Suprapubic skin (tissue), 4 donors: Measurements from ENCODE around the gene TMEM63A.

Experiments used
- POLR2A ChIP-seq, 2 donors: fragments of 450-650 bp; IDR thresholded peaks; one replicate each; pipeline ENCODE4 v1.6.1; 2017; ENCODE audit warnings: antibody characterized with exemption in 2 of 2, mild to moderate bottlenecking in 2 of 2, moderate library complexity in 2 of 2
- POLR2AphosphoS5 ChIP-seq, 3 donors: sonication (generic); formaldehyde crosslinking; IDR thresholded peaks; one replicate each; pipeline ENCODE4 v1.6.1; 2017; ENCODE audit warnings: antibody characterized with exemption in 3 of 3
- TF ChIP-seq, protein P1 (sequence below), 2 donors: fragments of 200-600 bp in 1 of 2; fragments of 450-650 bp in 1 of 2; sonication (generic) in 1 of 2; IDR thresholded peaks; one replicate each; pipeline ENCODE4 v1.5.1; 2016 to 2019; ENCODE audit warnings: antibody characterized with exemption in 2 of 2, mild to moderate bottlenecking in 1 of 2, moderate library complexity in 1 of 2

DNA sequence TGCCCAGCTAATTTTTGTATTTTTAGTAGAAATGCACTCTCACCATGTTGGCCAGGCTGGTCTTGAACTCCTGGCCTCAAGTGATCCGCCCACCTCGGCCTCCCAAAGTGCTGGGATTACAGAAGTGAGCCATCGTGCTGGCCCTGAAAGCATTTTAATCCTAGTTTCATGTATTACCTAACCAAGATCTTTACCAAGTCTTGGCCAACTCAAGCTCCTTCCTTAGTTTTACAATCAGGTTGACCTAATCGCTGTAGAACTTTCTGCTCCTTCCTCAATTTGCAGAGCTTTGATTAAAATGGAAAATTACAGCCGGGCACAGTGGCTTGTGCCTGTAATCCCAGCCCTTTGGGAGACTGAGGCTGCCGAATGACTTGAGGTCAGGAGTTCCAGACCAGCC lies 3.2 kb upstream of the TMEM63A start:
- TF ChIP-seq, protein P1, sequence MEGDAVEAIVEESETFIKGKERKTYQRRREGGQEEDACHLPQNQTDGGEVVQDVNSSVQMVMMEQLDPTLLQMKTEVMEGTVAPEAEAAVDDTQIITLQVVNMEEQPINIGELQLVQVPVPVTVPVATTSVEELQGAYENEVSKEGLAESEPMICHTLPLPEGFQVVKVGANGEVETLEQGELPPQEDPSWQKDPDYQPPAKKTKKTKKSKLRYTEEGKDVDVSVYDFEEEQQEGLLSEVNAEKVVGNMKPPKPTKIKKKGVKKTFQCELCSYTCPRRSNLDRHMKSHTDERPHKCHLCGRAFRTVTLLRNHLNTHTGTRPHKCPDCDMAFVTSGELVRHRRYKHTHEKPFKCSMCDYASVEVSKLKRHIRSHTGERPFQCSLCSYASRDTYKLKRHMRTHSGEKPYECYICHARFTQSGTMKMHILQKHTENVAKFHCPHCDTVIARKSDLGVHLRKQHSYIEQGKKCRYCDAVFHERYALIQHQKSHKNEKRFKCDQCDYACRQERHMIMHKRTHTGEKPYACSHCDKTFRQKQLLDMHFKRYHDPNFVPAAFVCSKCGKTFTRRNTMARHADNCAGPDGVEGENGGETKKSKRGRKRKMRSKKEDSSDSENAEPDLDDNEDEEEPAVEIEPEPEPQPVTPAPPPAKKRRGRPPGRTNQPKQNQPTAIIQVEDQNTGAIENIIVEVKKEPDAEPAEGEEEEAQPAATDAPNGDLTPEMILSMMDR (IDR thresholded peaks at IDR 0.05): no peak
- TF ChIP-seq POLR2A (IDR thresholded peaks at IDR 0.05): no peak
- no peak for TF ChIP-seq POLR2AphosphoS5 (IDR thresholded peaks at IDR 0.05)
